Stimulated activated memory B cell treated with anti-CD40 and anti-IgM and Interleukin-4, amounts not matched to agents 10 μg/mL and 1 μg/mL and 100 μg/mL, for 72 hours (primary cell): ENCODE data around the gene ACVR2A.

Source experiments
- ATAC-seq: fragments of 150-1000 bp; cut with Tn5 transposase; 2 replicates; pipeline ENCODE4 v1.10.0; 2021
- H3K27ac Mint-ChIP-seq: one replicate; pipeline ENCODE4 v1.8.0; 2022; ENCODE audit warnings: mild to moderate bottlenecking, mixed read lengths
- H3K27me3 Mint-ChIP-seq: one replicate; pipeline ENCODE4 v1.8.0; 2022; ENCODE audit warnings: mixed read lengths
- H3K36me3 Mint-ChIP-seq: one replicate; pipeline ENCODE4 v1.8.0; 2022; ENCODE audit warnings: mixed read lengths
- H3K4me1 Mint-ChIP-seq: one replicate; pipeline ENCODE4 v1.8.0; 2022; ENCODE audit warnings: mixed read lengths
- H3K4me3 Mint-ChIP-seq: one replicate; pipeline ENCODE4 v1.8.0; 2022; ENCODE audit warnings: mild to moderate bottlenecking, moderate library complexity, mixed read lengths
- H3K9me3 Mint-ChIP-seq: one replicate; pipeline ENCODE4 v1.8.0; 2022; ENCODE audit warnings: mixed read lengths

Gene ACVR2A

DNA sequence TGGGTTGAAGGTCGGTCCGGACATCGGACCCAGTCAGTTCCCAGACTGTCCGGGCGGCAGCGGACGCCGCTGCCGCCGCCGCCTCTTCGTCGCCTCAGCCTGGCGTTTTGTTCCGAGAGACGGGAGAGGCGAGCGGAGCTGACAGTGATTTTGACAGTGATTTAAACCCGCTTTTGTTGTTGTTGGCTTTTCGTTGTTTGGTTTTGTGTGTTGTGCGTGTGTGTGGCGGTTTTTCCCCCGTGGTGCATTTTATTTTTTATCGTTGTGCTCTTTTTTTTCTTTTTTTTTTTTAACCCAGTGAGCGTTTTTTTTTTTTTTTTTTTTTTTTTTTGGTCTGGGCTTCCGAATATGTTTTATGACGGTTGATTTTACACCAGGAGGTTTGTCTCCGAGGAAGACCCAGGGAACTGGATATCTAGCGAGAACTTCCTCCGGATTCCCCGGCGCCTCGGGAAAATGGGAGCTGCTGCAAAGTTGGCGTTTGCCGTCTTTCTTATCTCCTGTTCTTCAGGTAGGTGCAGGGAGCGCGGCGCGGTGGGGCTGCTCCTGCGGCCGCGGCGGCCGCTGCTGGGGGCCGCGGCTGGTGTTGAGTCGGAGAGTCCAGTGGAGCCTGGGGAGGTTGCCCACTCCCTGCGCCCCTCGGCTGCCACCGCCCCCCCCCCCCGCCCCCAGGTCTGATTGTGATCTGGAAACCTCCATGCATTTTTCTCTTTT lies at the start of gene ACVR2A:
Gene ACVR2A (plus strand): TSS at position 333 of the 714 bp plus-strand sequence. CDS start 124 bp downstream, at position 457.
- Mint-ChIP-seq H3K36me3 (no peaks in the 10 kb centered on the region), H3K27ac (peak within 1 kb of the TSS; percentile 85), H3K9me3 (peaks cover 2% of the 10 kb centered on the region), H3K4me3 (peak within 1 kb of the TSS; percentile 86), H3K27me3 (peaks cover 42% of the 10 kb centered on the region), H3K4me1 (peaks cover 36% of the 10 kb centered on the region)
- peak; percentile 72 for ATAC-seq

DNA sequence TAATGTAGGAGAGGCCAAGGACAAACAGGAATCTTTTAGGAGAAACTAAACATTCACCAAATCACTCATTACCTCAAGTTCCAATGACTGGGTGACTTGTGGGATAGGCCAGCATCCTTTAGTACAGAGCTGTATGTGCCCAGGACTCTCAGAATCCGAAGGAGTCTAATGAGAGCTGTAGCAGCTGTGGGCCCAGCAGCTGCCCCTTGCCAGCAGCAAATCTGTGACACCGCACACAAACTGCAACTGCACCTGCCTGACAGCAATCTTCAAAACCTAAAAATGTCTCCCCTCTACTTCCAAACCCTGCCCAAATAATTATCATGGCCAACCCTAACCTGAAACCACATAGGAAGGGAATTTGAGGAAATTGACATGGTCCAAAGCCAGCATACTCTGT lies 44.5 kb upstream of the ACVR2A start:
- Mint-ChIP-seq H3K36me3 (no peaks in the 10 kb centered on the region), H3K27me3 (no peaks in the 10 kb centered on the region), H3K27ac (no peak overlapping the region), H3K4me1 (peaks cover 11% of the 10 kb centered on the region), H3K4me3 (no peak overlapping the region), H3K9me3 (no peaks in the 10 kb centered on the region)
- no peak for ATAC-seq

DNA sequence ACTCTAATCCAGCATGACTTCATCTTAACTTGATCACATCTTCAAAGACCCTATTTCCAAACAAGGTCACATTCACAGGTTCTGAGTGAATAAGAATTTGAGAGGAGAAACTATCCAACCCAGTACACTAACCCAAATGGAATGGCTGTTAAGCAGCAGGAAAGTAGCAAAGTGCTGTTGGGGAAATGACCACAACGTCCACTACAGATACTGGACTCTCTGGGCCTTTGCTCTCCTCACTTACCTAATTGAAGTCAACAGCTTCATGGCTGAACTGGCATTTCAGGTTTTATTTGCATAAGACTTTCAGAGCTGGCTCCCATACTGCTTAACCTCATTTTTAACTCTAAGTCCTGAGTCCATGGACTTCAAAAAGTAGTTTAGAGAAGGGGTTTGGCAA lies 38.0 kb upstream of the ACVR2A start:
- ATAC-seq = no peak
- Mint-ChIP-seq H3K4me3 (no peak overlapping the region), H3K27ac (no peak overlapping the region), H3K9me3 (no peaks in the 10 kb centered on the region), H3K27me3 (peaks cover 12% of the 10 kb centered on the region), H3K4me1 (no peaks in the 10 kb centered on the region), H3K36me3 (no peaks in the 10 kb centered on the region)

DNA sequence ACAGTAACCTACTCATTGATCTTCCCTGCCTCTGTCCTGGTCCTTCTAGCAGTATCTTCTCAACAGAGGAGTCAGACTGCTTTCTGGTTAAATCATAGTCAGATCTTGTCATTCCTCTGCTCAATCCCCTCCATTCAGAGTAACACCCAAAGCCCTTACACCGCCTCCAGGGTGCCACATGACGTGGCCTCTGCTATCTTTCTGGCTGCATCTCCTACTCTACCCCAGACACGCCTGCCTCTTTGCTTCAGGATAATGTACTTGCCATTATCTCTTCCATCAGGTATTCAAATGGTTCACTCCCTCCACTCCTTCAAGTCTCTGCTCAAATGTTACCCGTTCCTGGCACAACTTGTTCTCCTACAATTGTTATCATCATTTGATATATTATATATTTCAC lies 36.3 kb upstream of the ACVR2A start:
- no peaks in the 10 kb centered on the region for H3K9me3 Mint-ChIP-seq
- no peak overlapping the region for H3K27ac Mint-ChIP-seq
- no peaks in the 10 kb centered on the region for H3K4me1 Mint-ChIP-seq
- peaks cover 12% of the 10 kb centered on the region for H3K27me3 Mint-ChIP-seq
- no peak overlapping the region for H3K4me3 Mint-ChIP-seq
- no peaks in the 10 kb centered on the region for H3K36me3 Mint-ChIP-seq
- ATAC-seq = no peak

- Mint-ChIP-seq H3K9me3 (no peaks in the 10 kb centered on the region), H3K4me1 (no peaks in the 10 kb centered on the region), H3K27ac (no peak overlapping the region), H3K4me3 (no peak overlapping the region), H3K27me3 (peaks cover 24% of the 10 kb centered on the region), H3K36me3 (no peaks in the 10 kb centered on the region)
- no peak for ATAC-seq
Observed at GRCh38 chr2:147810883-147811765, 33.7 kb upstream of the ACVR2A start.

- H3K36me3 Mint-ChIP-seq = no peaks in the 10 kb centered on the region
- H3K27me3 Mint-ChIP-seq = peaks cover 49% of the 10 kb centered on the region
- no peaks in the 10 kb centered on the region for H3K4me1 Mint-ChIP-seq
- no peak overlapping the region for H3K27ac Mint-ChIP-seq
- H3K9me3 Mint-ChIP-seq = peaks cover 7% of the 10 kb centered on the region
- no peak overlapping the region for H3K4me3 Mint-ChIP-seq
- ATAC-seq = no peak
Observed at GRCh38 chr2:147818741-147819140, 26.1 kb upstream of the ACVR2A start.

DNA sequence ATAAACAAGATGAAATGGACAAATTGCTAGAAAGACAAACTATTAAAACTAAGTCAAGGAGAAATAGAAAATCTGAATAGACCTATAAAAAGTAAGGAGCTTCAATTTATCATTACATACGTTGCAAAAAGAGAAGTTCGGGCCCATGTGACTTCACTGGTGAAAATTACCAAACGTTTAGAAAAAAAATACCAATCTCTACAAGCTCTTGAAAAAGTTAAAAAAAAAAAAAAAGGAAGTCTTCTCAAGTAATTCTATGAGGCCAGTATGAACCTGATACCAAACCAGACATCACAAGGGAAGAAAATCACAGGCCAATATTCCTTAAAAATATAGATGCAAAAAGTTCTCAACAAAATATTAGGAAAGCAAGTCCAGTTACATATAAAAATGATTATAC lies 20.2 kb upstream of the ACVR2A start:
- Mint-ChIP-seq H3K27me3 (peaks cover 13% of the 10 kb centered on the region), H3K9me3 (peaks cover 13% of the 10 kb centered on the region), H3K36me3 (no peaks in the 10 kb centered on the region), H3K27ac (no peak overlapping the region), H3K4me3 (no peak overlapping the region), H3K4me1 (no peaks in the 10 kb centered on the region)
- ATAC-seq = no peak

- no peak for ATAC-seq
- Mint-ChIP-seq H3K27me3 (peaks cover 13% of the 10 kb centered on the region), H3K9me3 (peaks cover 13% of the 10 kb centered on the region), H3K4me1 (no peaks in the 10 kb centered on the region), H3K4me3 (no peak overlapping the region), H3K27ac (no peak overlapping the region), H3K36me3 (no peaks in the 10 kb centered on the region)
Observed at GRCh38 chr2:147826278-147827087, 18.3 kb upstream of the ACVR2A start.

- Mint-ChIP-seq H3K27ac (no peak overlapping the region), H3K9me3 (peaks cover 13% of the 10 kb centered on the region), H3K4me3 (no peak overlapping the region), H3K36me3 (no peaks in the 10 kb centered on the region), H3K27me3 (peaks cover 13% of the 10 kb centered on the region), H3K4me1 (no peaks in the 10 kb centered on the region)
- ATAC-seq = no peak
Observed at GRCh38 chr2:147827088-147827375, 17.8 kb upstream of the ACVR2A start.

- Mint-ChIP-seq H3K9me3 (peaks cover 6% of the 10 kb centered on the region), H3K27me3 (peaks cover under 1% of the 10 kb centered on the region), H3K4me3 (no peak overlapping the region), H3K4me1 (no peaks in the 10 kb centered on the region), H3K36me3 (no peaks in the 10 kb centered on the region), H3K27ac (no peak overlapping the region)
- ATAC-seq = no peak
Observed at GRCh38 chr2:147829106-147829505, 15.7 kb upstream of the ACVR2A start.

DNA sequence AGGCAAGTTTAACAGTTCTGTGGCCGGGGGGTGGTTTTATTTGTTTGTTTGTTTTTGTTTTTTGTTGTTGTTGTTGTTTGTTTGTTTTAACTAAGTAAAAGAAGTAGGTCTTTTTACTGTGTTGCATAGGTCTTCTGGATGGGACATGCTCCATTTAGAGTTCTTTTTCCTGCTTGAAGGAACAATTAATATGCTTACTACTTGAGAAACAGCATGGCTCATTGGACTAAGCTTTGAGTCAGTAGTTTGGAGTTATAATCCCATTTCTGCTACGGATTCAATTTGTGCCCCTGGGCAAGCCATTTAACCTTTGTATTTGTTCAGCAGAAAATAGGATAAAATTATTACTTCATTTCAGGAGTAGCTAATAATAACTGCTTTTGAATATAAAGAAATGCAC lies 8.7 kb upstream of the ACVR2A start:
- peaks cover 51% of the 10 kb centered on the region for H3K27me3 Mint-ChIP-seq
- H3K9me3 Mint-ChIP-seq = peaks cover 3% of the 10 kb centered on the region
- no peaks in the 10 kb centered on the region for H3K36me3 Mint-ChIP-seq
- no peak for ATAC-seq
- no peak overlapping the region for H3K27ac Mint-ChIP-seq
- H3K4me3 Mint-ChIP-seq = no peak overlapping the region
- no peaks in the 10 kb centered on the region for H3K4me1 Mint-ChIP-seq

GRCh38 chr2:147843391-147843863 lies 1.4 kb upstream of the ACVR2A start:
- ATAC-seq = no peak
- no peaks in the 10 kb centered on the region for H3K36me3 Mint-ChIP-seq

DNA sequence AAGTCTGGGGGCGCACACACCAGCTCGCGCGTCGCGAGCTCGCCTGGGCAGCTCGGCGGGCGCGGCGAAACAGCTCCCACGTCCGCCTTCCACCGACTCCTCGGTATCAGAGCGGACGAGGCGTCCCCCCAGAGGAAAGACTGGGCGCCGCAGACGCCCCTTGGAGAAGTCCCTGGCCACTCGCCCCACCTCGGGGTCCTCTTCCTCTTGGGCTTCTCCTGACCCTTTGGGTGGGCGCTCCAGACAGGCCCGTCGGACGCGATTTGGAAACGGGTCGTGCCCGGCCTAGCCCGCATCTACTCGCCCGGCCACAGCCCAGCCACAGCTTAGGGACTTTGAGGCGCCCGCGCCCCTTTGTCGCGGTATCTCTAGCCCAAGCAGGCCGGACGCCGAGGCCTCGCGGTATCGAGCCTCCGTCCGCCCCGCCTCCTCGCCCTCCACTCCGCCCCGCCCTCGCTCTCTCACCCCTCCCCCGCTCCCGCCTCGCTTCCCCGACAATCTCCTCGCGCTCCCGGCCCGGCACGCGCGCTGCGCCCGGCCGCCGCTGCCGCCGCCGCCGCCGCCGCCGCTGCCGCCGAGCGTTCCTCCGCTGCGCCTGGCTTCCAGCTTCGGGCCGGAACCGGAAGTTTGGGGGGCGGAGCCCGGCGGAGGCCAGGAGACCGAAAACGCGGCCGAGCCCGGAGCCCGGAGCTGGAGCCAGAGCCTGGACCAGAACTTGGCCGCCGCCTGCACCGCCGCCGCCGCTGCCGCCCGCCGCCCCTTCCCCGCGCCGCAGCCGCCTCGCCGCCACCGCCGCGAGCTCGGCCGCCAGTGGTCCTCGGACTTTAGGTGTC lies 749 bp upstream of the ACVR2A start:
- peak; percentile 93 for ATAC-seq
- H3K9me3 Mint-ChIP-seq = peaks cover 2% of the 10 kb centered on the region
- H3K27me3 Mint-ChIP-seq = peaks cover 49% of the 10 kb centered on the region
- H3K4me3 Mint-ChIP-seq = peak overlapping the region; percentile 86
- peaks cover 36% of the 10 kb centered on the region for H3K4me1 Mint-ChIP-seq
- H3K27ac Mint-ChIP-seq = peak overlapping the region; percentile 85
- H3K36me3 Mint-ChIP-seq = no peaks in the 10 kb centered on the region

More at GRCh38 chr2:147843391-147843863, 1.4 kb upstream of the ACVR2A start:
- peaks cover 36% of the 10 kb centered on the region for H3K4me1 Mint-ChIP-seq
- peaks cover 54% of the 10 kb centered on the region for H3K27me3 Mint-ChIP-seq
- peaks cover 2% of the 10 kb centered on the region for H3K9me3 Mint-ChIP-seq
- peak overlapping the region; percentile 86 for H3K4me3 Mint-ChIP-seq
- peak overlapping the region; percentile 85 for H3K27ac Mint-ChIP-seq

DNA sequence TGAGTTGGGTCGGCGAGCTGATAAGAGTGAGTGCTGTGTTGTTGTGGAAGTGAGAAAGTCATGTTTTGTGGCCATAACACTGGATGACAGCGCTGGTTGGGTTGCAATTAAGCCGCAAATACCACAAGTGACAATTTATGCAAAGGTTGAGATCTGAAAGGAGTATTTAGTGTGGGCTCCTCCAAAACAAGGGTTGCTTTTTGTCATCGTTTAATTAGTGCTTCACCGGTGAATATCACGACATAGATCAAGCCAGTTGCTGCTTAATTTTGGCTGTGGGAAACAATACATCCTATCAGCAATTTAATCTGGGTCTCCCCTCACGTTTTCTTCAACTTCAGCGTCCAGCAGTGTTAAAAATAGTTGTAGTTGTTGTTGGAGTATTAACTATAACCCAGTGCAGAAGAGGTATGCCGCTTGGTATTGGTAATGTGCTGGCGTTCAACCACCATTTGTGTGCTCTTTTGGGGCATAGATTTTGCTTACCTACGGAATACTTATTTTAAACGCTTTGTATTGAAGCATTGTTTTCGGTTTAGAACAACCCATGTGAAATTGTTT lies 662 bp downstream of the ACVR2A start:
- peak; percentile 54 for ATAC-seq
- H3K27ac Mint-ChIP-seq = peak overlapping the region; percentile 85
- peaks cover 40% of the 10 kb centered on the region for H3K27me3 Mint-ChIP-seq

More for the DNA sequence above, 662 bp downstream of the ACVR2A start:
- Mint-ChIP-seq H3K4me3 (peak overlapping the region; percentile 86), H3K9me3 (peaks cover 2% of the 10 kb centered on the region), H3K36me3 (no peaks in the 10 kb centered on the region), H3K4me1 (peaks cover 36% of the 10 kb centered on the region)
